DMS79 treated with DMSO at 0.1 percent for 48 hours (cell line): ENCODE data around the gene RAD23B.

ENCODE experiments used
- DNase-seq: peaks from one replicate; lab custom pipeline; 2025; lab: John Stamatoyannopoulos, UW

RAD23B gene

GRCh38 chr9:107378006-107378405 lies 94.9 kb downstream of the RAD23B start:
- DNase-seq = no peak
